HG02943 (cell line): Measurements from ENCODE around the gene ZNF679.
"Not testable (repeated sequence)": the region's sequence is repeated elsewhere in the genome, so short reads cannot be mapped to it uniquely, and the experiment has no call there.

Source experiments
- ATAC-seq: cut with Tn5 transposase; IDR thresholded peaks from one replicate; pipeline ENCODE4 v1.9.1; 2021; ENCODE audit warnings: mild to moderate bottlenecking, low read depth, moderate library complexity; ENCODE audit not compliant: unreplicated experiment

ZNF679 gene

DNA sequence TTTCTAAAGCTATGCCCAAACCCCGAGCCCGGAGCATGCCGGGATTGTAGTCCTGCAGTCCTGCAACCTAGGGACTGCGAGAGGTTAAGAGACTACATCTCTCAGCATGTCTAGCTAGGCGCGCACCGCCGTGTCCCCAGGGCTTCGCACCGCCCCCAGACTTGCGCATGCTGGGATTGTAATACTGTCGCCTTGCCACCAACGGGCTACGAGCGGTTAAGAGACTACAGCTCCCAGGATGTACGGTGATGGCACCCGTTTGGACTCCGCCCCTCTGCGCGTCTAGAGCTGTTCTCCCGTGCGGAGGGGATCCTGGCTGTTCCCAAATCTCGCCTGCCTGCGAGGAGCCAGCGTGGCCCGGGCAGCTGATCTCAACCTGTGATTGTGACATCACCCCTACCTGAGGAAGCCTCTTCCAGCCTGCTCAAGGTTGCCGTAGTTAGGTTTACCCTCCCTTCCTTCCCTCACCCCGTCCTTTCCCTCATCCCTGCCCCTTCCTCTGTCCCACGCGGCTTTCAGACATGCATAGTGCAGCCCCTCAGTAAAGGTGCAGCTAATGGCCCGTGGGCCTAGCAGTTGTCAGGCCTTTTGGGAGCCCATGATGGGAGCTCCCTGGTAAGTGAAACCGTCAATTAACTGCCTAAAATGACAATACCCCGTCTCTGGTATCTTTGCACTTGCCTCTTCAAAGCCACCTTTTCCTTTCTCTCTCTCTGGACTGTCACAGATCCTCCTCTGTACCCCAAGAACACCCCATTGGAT, 79.2 kb downstream of the ZNF679 start:
- ATAC-seq: peak; percentile 99

- no peak for ATAC-seq
Observed at GRCh38 chr7:64308016-64308270, 79.7 kb downstream of the ZNF679 start.

GRCh38 chr7:64310426-64310825, 82.2 kb downstream of the ZNF679 start:
- no peak for ATAC-seq

DNA sequence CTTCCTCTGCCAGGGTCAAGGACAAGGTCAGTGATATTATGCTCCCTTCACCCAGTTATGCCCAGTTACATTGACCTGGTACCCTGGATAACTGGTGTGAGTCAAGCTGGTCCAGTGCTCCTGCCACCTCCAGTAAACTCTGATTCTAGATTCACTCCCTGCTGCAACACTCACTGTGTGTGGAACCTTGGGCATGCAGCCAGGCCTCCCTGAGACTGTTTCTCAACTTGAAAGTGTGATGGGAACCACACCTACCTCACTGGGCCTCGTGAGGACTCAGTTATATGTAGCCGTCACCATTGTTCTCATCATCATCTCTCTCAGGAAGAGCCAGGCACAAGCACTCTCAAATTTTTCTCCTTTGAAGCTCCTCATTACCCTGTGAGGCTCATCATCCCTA, 84.6 kb downstream of the ZNF679 start:
- ATAC-seq: no peak

DNA sequence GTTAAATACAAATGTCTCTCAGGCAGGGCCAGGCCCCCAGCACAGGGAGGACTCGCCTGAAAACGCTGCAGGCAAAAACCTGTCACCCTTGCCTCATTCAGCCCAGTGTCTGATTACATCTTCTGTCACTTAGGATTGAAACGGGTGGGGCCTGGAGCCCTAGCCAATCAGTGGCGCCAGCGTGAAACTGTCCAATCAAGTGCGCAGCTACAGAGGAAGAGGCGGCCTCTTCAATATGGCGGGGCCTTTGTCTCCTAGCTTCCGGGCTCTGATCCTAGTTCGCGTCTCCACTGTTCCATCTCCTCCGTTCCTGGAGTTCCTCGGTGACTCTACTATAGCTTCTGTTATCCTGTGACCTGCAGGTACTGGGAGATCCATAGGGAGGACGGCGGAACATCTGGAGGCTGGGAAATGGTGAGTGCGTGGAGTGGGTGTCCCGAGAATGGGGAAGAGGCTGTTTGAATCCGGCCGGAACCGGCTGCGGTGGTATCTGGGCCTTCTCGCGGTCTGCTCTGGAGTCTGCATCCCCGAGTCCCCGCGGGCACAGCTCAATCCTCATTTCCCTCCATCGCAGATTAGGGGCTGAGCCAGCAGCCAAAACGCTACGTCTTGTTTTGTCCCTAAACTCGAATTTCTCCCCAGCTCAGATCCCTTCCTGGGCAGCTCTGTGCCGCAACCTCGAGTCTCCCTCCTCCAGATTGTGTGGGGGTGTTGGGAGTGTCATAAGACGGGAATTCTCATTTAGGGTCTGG, 85.6 kb downstream of the ZNF679 start, which contains the start of gene ZNF736:
Gene ZNF736, plus strand, starts transcription at position 222 of the 752 bp plus-strand sequence. Its CDS starts 190 bp downstream, at position 412.
- peak; percentile 100 for ATAC-seq

- no peak for ATAC-seq
Observed at GRCh38 chr7:64314566-64314965, 86.3 kb downstream of the ZNF679 start.

- not testable (repeated sequence) for ATAC-seq
Observed at GRCh38 chr7:64316031-64316742, 87.9 kb downstream of the ZNF679 start.
